SK-N-SH (cell line): ENCODE data around the gene S100A8.

Experiments used
- EP300 ChIP-seq, 2 experiments: IDR thresholded peaks; 2 replicates each; pipeline versions ENCODE4 v1.4.0 to v1.6.1; 2012; ENCODE audit warnings: borderline replicate concordance in 1 of 2, low read depth in 1 of 2, low read length in 1 of 2
- EZH2phosphoT487 ChIP-seq: fragments of 200-600 bp; sonication (generic); IDR thresholded peaks from 2 replicates; pipeline ENCODE4 v1.6.1; 2017; ENCODE audit warnings: low read depth, mixed run types, mild to moderate bottlenecking, antibody characterized with exemption, moderate library complexity, borderline replicate concordance
- FOXJ3 ChIP-seq: sonication (generic); formaldehyde crosslinking; IDR thresholded peaks from 2 replicates; pipeline ENCODE4 v1.5.1; 2020; ENCODE audit warnings: mild to moderate bottlenecking, missing genetic modification reagents
- GABPA ChIP-seq: IDR thresholded peaks from 2 replicates; pipeline ENCODE4 v1.4.0; 2012; ENCODE audit warnings: low read depth, mild to moderate bottlenecking
- MEF2A ChIP-seq: IDR thresholded peaks from 2 replicates; pipeline ENCODE4 v1.4.0; 2012; ENCODE audit warnings: low read depth, borderline replicate concordance
- RCOR1 ChIP-seq: fragments of 150-350 bp; IDR thresholded peaks from 2 replicates; pipeline ENCODE4 v1.6.1; 2017; ENCODE audit warnings: antibody characterized with exemption, low read length
- SIN3A ChIP-seq: IDR thresholded peaks from 2 replicates; pipeline ENCODE4 v1.6.1; 2012; ENCODE audit warnings: low read depth, mild to moderate bottlenecking, low read length, moderate library complexity, borderline replicate concordance
- SMC3 ChIP-seq: IDR thresholded peaks from 2 replicates; pipeline ENCODE4 v1.6.1; 2012; ENCODE audit warnings: low read depth, low read length, improper control_type of control experiment
- TAF1 ChIP-seq: IDR thresholded peaks from 2 replicates; pipeline ENCODE4 v1.6.1; 2012; ENCODE audit warnings: low read depth, mild to moderate bottlenecking, low read length, moderate library complexity, borderline replicate concordance
- TEAD4 ChIP-seq: IDR thresholded peaks from 2 replicates; pipeline ENCODE4 v1.4.0; 2012; ENCODE audit warnings: mild to moderate bottlenecking, borderline replicate concordance; ENCODE audit not compliant: insufficient read depth
- TF ChIP-seq, protein P1 (sequence below): fragments of 200-600 bp; sonication (generic); IDR thresholded peaks from 2 replicates; pipeline ENCODE4 v1.6.1; 2017; ENCODE audit warnings: antibody characterized with exemption, mild to moderate bottlenecking, moderate library complexity
- TF ChIP-seq, protein P2 (sequence below): IDR thresholded peaks from 2 replicates; pipeline ENCODE4 v1.6.1; 2012; ENCODE audit warnings: mild to moderate bottlenecking, low read depth, low read length, moderate library complexity
- TF ChIP-seq, protein P3 (sequence below): fragments of 150-350 bp; IDR thresholded peaks from 2 replicates; pipeline ENCODE4 v1.6.1; 2016; ENCODE audit warnings: mild to moderate bottlenecking, low read depth, low read length
- TF ChIP-seq, protein P4 (sequence below): IDR thresholded peaks from 2 replicates; pipeline ENCODE4 v1.4.0; 2012; ENCODE audit warnings: low read depth, borderline replicate concordance

DNA sequence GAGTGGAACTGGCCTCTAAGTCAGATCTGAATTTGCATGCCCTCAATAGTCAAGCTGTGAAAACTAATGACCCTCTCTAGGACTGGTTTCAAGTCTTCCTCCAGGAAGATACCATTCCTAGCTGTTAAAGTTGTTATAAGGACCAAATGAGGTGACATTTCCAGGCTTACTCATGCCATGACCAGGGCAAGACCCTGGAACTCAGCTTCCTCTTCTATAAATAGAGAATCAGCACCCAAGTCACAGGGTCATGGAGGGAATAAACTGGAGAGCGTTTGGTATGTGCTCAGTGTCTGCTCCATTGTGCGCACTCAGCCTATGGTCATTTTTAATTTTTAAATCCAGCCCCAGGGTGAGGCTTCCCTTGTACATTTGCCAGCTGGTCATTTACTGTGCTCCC lies 30.7 kb downstream of the S100A8 start:
- TF ChIP-seq, protein P1, sequence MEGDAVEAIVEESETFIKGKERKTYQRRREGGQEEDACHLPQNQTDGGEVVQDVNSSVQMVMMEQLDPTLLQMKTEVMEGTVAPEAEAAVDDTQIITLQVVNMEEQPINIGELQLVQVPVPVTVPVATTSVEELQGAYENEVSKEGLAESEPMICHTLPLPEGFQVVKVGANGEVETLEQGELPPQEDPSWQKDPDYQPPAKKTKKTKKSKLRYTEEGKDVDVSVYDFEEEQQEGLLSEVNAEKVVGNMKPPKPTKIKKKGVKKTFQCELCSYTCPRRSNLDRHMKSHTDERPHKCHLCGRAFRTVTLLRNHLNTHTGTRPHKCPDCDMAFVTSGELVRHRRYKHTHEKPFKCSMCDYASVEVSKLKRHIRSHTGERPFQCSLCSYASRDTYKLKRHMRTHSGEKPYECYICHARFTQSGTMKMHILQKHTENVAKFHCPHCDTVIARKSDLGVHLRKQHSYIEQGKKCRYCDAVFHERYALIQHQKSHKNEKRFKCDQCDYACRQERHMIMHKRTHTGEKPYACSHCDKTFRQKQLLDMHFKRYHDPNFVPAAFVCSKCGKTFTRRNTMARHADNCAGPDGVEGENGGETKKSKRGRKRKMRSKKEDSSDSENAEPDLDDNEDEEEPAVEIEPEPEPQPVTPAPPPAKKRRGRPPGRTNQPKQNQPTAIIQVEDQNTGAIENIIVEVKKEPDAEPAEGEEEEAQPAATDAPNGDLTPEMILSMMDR: no peak
- TF ChIP-seq EP300 (IDR thresholded peaks at IDR 0.05; ENCODE audit: borderline replicate concordance in 1 of 2, low read depth in 1 of 2, low read length in 1 of 2): no peak
- TF ChIP-seq, protein P2, sequence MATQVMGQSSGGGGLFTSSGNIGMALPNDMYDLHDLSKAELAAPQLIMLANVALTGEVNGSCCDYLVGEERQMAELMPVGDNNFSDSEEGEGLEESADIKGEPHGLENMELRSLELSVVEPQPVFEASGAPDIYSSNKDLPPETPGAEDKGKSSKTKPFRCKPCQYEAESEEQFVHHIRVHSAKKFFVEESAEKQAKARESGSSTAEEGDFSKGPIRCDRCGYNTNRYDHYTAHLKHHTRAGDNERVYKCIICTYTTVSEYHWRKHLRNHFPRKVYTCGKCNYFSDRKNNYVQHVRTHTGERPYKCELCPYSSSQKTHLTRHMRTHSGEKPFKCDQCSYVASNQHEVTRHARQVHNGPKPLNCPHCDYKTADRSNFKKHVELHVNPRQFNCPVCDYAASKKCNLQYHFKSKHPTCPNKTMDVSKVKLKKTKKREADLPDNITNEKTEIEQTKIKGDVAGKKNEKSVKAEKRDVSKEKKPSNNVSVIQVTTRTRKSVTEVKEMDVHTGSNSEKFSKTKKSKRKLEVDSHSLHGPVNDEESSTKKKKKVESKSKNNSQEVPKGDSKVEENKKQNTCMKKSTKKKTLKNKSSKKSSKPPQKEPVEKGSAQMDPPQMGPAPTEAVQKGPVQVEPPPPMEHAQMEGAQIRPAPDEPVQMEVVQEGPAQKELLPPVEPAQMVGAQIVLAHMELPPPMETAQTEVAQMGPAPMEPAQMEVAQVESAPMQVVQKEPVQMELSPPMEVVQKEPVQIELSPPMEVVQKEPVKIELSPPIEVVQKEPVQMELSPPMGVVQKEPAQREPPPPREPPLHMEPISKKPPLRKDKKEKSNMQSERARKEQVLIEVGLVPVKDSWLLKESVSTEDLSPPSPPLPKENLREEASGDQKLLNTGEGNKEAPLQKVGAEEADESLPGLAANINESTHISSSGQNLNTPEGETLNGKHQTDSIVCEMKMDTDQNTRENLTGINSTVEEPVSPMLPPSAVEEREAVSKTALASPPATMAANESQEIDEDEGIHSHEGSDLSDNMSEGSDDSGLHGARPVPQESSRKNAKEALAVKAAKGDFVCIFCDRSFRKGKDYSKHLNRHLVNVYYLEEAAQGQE: no peak
- no peak for TF ChIP-seq FOXJ3 (CRISPR knock-in tag)
- no peak for TF ChIP-seq SIN3A
- no peak for TF ChIP-seq TAF1
- TF ChIP-seq GABPA: no peak
- TF ChIP-seq, protein P3, sequence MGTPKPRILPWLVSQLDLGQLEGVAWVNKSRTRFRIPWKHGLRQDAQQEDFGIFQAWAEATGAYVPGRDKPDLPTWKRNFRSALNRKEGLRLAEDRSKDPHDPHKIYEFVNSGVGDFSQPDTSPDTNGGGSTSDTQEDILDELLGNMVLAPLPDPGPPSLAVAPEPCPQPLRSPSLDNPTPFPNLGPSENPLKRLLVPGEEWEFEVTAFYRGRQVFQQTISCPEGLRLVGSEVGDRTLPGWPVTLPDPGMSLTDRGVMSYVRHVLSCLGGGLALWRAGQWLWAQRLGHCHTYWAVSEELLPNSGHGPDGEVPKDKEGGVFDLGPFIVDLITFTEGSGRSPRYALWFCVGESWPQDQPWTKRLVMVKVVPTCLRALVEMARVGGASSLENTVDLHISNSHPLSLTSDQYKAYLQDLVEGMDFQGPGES: no peak
- no peak for TF ChIP-seq MEF2A
- TF ChIP-seq, protein P4, sequence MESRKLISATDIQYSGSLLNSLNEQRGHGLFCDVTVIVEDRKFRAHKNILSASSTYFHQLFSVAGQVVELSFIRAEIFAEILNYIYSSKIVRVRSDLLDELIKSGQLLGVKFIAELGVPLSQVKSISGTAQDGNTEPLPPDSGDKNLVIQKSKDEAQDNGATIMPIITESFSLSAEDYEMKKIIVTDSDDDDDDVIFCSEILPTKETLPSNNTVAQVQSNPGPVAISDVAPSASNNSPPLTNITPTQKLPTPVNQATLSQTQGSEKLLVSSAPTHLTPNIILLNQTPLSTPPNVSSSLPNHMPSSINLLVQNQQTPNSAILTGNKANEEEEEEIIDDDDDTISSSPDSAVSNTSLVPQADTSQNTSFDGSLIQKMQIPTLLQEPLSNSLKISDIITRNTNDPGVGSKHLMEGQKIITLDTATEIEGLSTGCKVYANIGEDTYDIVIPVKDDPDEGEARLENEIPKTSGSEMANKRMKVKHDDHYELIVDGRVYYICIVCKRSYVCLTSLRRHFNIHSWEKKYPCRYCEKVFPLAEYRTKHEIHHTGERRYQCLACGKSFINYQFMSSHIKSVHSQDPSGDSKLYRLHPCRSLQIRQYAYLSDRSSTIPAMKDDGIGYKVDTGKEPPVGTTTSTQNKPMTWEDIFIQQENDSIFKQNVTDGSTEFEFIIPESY: no peak
- no peak for TF ChIP-seq TEAD4
- TF ChIP-seq RCOR1: no peak
- no peak for TF ChIP-seq EZH2phosphoT487
- no peak for TF ChIP-seq SMC3
